ENCODE data around the gene REG1B.

DNA sequence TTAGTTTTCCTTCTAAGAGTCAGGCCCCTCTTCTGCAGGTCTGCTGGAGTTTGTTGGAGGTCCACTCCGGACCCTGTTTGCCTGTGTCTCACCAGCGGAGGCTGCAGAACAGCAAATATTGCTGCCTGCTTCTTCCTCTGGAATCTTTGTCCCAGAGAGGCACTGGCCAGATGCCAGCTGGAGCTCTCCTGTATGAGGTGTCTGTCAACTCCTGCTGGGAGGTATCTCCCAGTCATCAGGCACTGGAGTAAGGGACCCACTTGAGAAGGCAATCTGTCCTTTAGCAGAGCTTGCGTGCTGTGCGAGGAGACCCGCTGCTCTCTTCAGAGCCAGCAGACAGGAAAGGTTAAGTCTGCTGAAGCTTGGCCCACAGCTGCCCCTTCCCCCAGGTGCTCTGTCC lies 4.8 kb downstream of the REG1B start:
- TF ChIP-seq POLR2A (IDR thresholded peaks at IDR 0.05), result no peak
- TF ChIP-seq, protein P1, sequence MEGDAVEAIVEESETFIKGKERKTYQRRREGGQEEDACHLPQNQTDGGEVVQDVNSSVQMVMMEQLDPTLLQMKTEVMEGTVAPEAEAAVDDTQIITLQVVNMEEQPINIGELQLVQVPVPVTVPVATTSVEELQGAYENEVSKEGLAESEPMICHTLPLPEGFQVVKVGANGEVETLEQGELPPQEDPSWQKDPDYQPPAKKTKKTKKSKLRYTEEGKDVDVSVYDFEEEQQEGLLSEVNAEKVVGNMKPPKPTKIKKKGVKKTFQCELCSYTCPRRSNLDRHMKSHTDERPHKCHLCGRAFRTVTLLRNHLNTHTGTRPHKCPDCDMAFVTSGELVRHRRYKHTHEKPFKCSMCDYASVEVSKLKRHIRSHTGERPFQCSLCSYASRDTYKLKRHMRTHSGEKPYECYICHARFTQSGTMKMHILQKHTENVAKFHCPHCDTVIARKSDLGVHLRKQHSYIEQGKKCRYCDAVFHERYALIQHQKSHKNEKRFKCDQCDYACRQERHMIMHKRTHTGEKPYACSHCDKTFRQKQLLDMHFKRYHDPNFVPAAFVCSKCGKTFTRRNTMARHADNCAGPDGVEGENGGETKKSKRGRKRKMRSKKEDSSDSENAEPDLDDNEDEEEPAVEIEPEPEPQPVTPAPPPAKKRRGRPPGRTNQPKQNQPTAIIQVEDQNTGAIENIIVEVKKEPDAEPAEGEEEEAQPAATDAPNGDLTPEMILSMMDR (IDR thresholded peaks at IDR 0.05), result no peak
- no peak for TF ChIP-seq EP300 (IDR thresholded peaks at IDR 0.05)

All from ovary (tissue), 3 donors.